Central memory CD8-positive, alpha-beta T cell (primary cell): Measurements from ENCODE around the gene CGB5.
"Not testable (repeated sequence)": the region's sequence is repeated elsewhere in the genome, so short reads cannot be mapped to it uniquely, and the experiment has no call there.

Experiments
- ATAC-seq: fragments of 150-1000 bp; cut with Tn5 transposase; replicated peaks from 2 replicates; pipeline ENCODE4 v1.10.0; 2022; ENCODE audit warnings: mild to moderate bottlenecking, moderate FRiP score, moderate number of reproducible peaks; ENCODE audit not compliant: poor library complexity, severe bottlenecking; ENCODE audit errors: extremely low read depth
- DNase-seq, 2 donors: peaks; one replicate each; pipeline ENCODE4 v3.0.0; 2021; ENCODE audit warnings: low spot score in 2 of 2
- H3K27ac Mint-ChIP-seq: one replicate; pipeline ENCODE4 v1.8.0; 2022; ENCODE audit warnings: low read depth, mild to moderate bottlenecking, moderate library complexity, mixed read lengths
- H3K27me3 Mint-ChIP-seq: one replicate; pipeline ENCODE4 v1.8.0; 2022; ENCODE audit warnings: mixed read lengths
- H3K36me3 Mint-ChIP-seq: one replicate; pipeline ENCODE4 v1.8.0; 2022; ENCODE audit warnings: mild to moderate bottlenecking, moderate library complexity, mixed read lengths; ENCODE audit not compliant: insufficient read depth
- H3K4me1 Mint-ChIP-seq: one replicate; pipeline ENCODE4 v1.8.0; 2022; ENCODE audit warnings: mixed read lengths
- H3K4me3 Mint-ChIP-seq: one replicate; pipeline ENCODE4 v1.8.0; 2022; ENCODE audit warnings: mild to moderate bottlenecking, moderate library complexity, mixed read lengths
- H3K9me3 Mint-ChIP-seq: one replicate; pipeline ENCODE4 v1.8.0; 2022; ENCODE audit warnings: mixed read lengths

CGB5 gene

DNA sequence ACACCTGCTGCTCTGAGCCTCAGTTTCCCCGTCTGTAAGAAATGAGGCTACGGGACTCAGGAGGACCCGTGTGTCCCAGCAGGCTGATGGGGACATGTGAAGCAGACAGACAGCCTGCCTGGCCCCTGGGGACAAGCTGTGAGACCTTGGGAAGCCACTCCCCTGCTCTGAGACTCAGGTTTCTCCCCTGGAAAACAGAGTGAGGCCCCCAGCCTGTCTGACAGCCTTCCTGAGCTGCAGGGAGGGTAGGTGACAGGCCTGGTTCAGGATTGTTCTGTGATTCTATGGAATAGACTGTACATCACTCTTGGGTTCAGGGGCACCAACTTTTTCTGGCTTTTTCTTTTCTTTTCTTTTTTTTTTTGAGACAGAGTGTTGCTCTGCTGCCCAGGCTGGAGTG lies 23.9 kb downstream of the CGB5 start:
- H3K36me3 Mint-ChIP-seq, result no peaks in the 10 kb centered on the region
- peaks cover 60% of the 10 kb centered on the region for H3K27me3 Mint-ChIP-seq
- no peaks in the 10 kb centered on the region for H3K9me3 Mint-ChIP-seq
- H3K27ac Mint-ChIP-seq, result no peak overlapping the region
- DNase-seq, result no peak
- peaks cover under 1% of the 10 kb centered on the region for H3K4me1 Mint-ChIP-seq
- H3K4me3 Mint-ChIP-seq, result no peak overlapping the region
- ATAC-seq, result no peak

DNA sequence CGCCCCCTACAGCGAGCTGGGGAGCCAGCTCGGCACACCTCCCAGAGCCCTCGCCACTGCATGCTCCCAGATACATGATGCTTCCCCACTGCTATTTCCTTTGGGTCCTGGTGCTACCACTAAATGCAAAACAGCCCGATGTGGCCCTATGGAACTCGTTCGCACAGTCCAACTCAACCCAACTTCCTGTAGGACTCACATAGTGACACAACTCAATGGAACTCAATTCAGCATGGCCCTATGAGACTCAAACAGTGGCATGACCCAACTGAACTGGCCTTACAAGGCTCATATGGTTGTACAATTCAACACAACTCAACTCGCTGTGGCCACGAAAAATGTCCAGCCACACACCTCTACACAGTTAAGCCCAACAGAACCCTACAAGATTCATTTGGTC lies 25.4 kb downstream of the CGB5 start:
- H3K4me3 Mint-ChIP-seq, result no peak overlapping the region
- no peak for DNase-seq
- H3K4me1 Mint-ChIP-seq, result peaks cover 12% of the 10 kb centered on the region
- H3K9me3 Mint-ChIP-seq, result no peaks in the 10 kb centered on the region
- H3K27ac Mint-ChIP-seq, result no peak overlapping the region
- peaks cover 2% of the 10 kb centered on the region for H3K36me3 Mint-ChIP-seq
- peaks cover 75% of the 10 kb centered on the region for H3K27me3 Mint-ChIP-seq
- ATAC-seq, result no peak

DNA sequence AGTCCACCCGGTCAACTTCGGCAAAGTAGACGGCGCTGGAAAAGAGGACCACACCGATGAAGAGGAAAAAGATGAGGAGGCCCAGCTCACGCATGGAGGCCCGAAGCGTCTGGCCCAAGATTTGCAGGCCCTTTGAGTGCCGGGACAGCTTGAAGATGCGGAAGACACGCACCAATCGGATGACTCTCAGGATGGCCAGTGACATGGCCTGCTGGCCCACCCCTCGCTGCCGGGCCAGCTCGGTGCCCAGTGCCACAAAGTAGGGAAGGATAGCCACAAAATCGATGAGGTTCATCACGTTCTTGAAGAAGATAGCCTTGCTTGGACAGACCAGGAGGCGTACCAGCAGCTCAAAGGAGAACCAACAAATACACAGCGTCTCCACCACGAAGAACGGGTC lies 26.8 kb downstream of the CGB5 start:
- ATAC-seq, result no peak
- no peak for DNase-seq
- Mint-ChIP-seq H3K4me1 (peaks cover 16% of the 10 kb centered on the region), H3K4me3 (no peak overlapping the region), H3K36me3 (peaks cover 2% of the 10 kb centered on the region), H3K9me3 (no peaks in the 10 kb centered on the region), H3K27ac (no peak overlapping the region), H3K27me3 (peaks cover 83% of the 10 kb centered on the region)

DNA sequence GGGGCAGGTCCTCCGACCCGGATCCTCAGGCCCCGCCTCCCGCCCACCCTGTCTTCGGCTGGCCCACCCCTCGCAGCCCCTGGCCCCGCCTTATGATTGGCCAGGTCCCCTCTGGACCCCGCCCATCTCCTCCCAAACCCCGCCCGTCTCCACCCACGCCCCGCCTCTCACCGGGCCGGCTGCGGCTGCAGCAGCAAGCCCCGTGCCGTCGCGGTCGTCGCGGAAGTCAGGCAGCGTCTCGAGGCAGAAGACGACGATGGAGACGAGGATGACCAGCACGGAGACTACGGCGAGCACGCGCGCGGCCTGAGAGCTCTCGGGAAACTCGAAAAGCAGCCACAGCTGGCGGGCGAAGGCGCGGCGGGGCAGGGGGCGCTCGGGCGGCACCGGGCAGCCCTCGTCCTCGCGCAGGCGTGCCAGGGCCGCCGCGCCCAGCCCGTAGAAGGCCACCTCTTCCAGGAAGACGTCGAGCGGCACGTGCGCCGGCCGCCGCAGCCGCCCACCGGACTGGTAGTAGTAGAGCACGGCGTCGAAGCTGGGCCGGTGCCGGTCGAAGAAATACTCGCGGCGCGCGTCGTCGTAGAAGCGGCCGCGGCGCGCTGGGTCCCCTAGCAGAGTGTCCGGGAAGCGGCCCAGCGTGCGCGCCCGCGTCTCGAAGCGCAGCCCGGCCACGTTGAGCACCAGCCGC lies 28.4 kb downstream of the CGB5 start:
- Mint-ChIP-seq H3K36me3 (peaks cover 4% of the 10 kb centered on the region), H3K27ac (no peak overlapping the region), H3K4me1 (peaks cover 17% of the 10 kb centered on the region), H3K4me3 (no peak overlapping the region), H3K27me3 (peaks cover 79% of the 10 kb centered on the region), H3K9me3 (no peaks in the 10 kb centered on the region)
- DNase-seq (no peak), ATAC-seq (no peak)

DNA sequence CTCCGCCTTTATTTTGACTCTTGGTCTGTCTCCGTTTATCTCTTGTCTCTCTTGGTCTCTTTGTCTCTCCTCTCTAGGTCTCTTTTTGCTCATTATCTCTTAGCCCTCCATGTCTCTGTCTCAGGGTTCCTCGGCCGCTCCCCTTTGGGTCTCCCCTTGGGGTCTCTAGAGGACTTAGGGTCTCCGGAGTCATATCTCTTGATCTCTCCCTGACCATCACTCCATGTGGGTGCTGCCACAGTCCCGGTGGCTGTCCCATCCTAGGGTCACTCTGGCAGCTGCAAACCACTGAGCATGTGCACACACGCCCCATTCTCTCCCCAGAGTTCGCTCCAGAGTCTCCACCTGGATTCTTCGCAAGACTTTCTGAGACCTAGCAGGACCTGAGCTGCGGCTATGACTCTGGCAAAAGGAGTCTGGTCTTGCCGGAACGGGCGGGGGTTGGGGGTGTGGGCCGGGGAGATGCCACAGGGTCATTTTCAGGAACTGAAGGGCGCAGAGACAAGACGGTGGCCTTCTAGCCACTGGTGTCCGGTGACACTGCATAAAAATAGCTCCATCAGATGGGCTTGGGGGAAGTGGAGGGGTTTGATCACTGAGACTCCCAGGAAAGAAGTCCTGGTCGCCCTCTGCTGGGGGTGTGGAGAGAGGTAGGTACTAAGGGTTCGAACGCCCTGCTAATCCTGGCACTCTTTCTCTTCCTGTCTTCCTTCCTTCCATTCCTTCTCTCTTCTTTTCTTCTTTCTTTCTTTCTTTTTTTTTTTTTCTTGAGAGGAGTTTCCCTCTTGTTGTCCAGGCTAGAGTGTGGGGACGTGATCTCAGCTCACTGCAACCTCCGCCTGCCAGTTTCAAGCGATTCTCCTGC lies 30.1 kb downstream of the CGB5 start:
- H3K27me3 Mint-ChIP-seq, result peaks cover 67% of the 10 kb centered on the region
- peaks cover 17% of the 10 kb centered on the region for H3K4me1 Mint-ChIP-seq
- H3K4me3 Mint-ChIP-seq, result peak overlapping the region; percentile 51
- H3K36me3 Mint-ChIP-seq, result peaks cover 4% of the 10 kb centered on the region
- H3K9me3 Mint-ChIP-seq, result no peaks in the 10 kb centered on the region
- no peak for ATAC-seq
- H3K27ac Mint-ChIP-seq, result no peak overlapping the region
- no peak for DNase-seq

DNA sequence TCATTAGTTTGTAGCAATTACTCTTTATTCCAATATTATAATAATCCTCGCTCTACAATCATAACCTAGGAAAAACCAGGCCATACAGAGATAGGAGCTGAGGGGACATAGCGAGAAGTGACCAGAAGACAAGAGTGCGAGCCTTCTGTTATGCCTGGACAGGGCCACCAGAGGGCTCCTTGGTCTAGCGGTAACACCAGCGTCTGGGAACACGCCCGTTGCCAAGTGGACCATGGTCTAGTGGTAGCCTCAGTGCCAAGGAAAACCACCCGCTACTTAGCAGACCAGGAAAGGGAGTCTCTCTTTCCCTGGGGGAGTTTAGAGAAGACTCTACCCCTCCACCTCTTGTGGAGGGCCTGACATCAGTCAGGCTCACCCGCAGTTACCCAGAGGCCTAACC lies 31.2 kb downstream of the CGB5 start:
- not testable (repeated sequence) for ATAC-seq, H3K9me3 Mint-ChIP-seq, H3K36me3 Mint-ChIP-seq, H3K4me3 Mint-ChIP-seq, H3K27ac Mint-ChIP-seq, DNase-seq
- Mint-ChIP-seq H3K4me1 (peaks cover 17% of the 10 kb centered on the region), H3K27me3 (peaks cover 56% of the 10 kb centered on the region)

DNA sequence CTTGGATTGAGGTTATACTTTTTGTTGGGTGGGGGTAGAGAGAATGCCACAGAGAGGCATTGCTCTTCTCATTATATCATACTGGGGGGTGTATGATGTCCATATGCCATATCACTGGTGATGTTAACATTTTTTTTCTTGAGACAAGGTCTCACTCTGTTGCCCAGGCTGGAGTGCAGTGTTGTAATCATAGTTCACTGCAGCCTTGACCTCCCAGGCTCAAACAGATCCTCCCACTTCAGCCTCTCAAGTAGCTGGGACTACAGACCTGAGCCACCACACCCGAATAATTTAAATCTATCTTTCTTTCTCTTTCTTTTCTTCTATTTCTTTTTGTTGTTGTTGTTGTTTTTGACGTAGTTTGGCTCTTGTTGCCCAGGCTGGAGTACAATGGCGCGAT lies 36.7 kb downstream of the CGB5 start:
- Mint-ChIP-seq H3K27me3 (peaks cover 12% of the 10 kb centered on the region), H3K9me3 (no peaks in the 10 kb centered on the region), H3K4me1 (peaks cover 7% of the 10 kb centered on the region), H3K27ac (no peak overlapping the region), H3K36me3 (peaks cover 8% of the 10 kb centered on the region), H3K4me3 (no peak overlapping the region)
- DNase-seq (no peak), ATAC-seq (no peak)

DNA sequence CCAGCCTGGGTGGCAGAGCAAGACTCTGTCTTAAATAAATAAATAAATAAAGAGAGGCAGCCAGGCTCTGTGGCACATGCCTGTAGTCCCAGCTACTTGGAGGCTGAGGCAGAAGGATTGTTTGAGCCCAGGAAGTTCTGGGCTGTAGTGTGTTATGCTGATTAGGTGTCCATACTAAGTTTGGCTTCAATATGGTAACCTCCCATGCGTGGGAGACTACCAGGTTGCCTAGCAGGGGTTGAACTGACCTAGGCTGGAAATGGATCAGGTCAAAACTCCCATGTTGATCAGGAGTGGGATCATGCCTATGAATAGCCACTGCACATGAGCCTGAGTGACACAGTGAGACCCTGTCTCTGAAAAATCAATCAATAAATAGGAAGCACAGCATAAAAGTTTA lies 37.6 kb downstream of the CGB5 start:
- no peak overlapping the region for H3K4me3 Mint-ChIP-seq
- no peaks in the 10 kb centered on the region for H3K9me3 Mint-ChIP-seq
- DNase-seq (no peak), ATAC-seq (no peak)
- H3K4me1 Mint-ChIP-seq, result peaks cover 9% of the 10 kb centered on the region
- no peak overlapping the region for H3K27ac Mint-ChIP-seq
- peaks cover 3% of the 10 kb centered on the region for H3K27me3 Mint-ChIP-seq
- H3K36me3 Mint-ChIP-seq, result peaks cover 15% of the 10 kb centered on the region

DNA sequence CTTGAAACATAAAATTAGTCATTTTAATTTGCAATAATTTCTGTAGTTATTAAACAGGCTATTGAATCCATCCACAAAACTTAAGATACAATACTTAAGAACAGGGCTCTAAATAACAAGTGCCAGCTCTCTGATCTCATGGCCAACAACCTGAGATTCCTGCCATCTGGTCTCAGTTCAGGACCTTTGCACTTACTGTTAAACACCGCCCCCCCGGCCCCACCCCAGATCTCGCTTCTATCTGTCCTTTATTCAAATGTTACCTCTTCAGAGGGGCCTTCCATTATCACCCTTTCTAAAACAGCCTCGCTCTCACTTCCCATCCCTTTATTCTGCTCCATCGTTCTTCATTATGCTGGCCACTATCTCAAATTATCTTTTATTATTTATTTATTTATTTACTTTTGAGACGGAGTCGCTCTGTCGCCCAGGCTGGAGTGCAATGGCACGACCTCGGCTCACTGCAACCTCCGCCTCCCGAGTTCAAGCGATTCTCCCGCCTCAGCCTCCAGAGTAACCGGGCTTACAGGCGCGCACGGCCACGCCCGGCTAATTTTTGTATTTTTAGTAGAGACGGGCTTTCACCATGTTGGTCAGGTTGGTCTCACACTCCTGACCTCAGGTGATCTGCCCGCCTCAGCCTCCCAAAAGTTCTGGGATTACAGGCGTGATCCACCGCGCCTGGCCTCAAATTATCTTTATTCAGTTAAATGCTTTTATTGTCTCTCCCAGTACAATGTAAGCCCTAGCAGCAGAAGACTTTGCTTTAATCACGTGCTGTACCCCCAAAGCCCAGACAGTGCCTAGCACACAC lies 40.8 kb downstream of the CGB5 start:
- H3K4me3 Mint-ChIP-seq, result peak overlapping the region; percentile 94

DNA sequence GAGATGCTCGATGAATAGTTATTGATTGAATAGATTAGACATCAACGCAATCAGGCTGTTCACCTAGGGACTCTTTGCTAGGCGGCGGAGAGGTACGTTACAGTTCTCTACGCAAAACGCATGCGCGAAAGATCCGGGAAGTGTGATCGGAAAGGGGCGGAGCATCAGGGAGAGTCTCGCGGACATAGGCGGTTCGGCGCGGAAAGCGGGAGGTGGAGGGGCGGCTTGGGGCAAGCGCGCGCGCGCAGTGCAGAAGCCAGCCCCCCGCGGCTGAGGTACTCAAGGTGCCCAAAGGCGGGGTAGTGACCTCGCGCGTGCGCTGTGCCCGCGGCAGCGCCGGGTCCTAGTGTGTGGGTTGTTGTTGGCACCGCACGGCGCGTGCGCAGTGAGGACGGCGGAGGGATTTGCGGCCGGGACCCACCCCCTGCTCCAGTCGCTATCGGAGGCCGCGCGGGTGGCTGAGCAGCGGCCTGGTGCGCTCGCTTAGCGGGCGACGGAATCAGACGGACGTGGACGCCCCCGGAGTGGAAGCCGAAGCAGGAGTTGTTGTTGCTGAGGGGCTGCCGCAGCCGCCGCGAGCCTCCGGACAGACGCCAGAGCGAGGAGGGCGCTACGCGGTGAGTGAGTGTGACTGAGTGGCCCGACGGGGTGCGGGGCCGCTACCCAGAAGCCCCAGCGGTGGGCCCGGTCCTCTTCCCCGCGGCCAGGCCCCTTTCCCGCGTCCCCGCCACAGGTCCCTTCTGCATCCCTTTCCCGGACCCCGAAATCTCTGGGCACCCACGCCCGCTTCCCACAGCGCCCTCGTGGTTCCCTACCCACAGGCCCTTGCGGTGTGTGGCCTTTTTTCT lies 41.6 kb downstream of the CGB5 start, which contains the start of gene SNRNP70:
Gene SNRNP70 (plus strand): TSS at position 432 of the 848 bp plus-strand sequence. CDS start 964 bp downstream, outside the sequence.
- H3K4me3 Mint-ChIP-seq, result peak within 1 kb of the TSS; percentile 94
- peak; percentile 93 for ATAC-seq

More for the DNA sequence above, 40.8 kb downstream of the CGB5 start:
- H3K27ac Mint-ChIP-seq, result peak overlapping the region; percentile 96
- H3K4me1 Mint-ChIP-seq, result peaks cover 27% of the 10 kb centered on the region
- H3K36me3 Mint-ChIP-seq, result peaks cover 28% of the 10 kb centered on the region
- peak in 1 of 2 donors; percentile 24 for DNase-seq
- H3K9me3 Mint-ChIP-seq, result no peaks in the 10 kb centered on the region
- no peaks in the 10 kb centered on the region for H3K27me3 Mint-ChIP-seq
- no peak for ATAC-seq

DNA sequence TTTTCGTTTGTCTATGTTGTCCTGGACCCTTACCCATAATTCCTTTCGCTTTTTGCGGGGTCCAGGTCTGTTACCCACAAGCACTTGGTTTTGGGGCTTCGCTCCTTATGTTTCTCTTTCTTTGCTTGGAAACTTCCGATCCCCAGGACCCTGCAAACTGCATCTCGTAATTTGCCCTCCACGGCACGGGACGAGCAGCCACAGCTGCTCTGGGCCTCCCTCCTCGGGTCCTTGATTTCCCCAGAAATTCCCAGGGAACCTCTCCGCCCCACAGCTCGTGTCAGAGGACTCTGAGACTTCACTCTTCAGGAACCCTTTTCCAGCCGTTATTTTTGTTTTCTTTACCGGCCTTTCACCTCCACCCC lies 42.2 kb downstream of the CGB5 start:
- Mint-ChIP-seq H3K36me3 (peaks cover 40% of the 10 kb centered on the region), H3K27me3 (no peaks in the 10 kb centered on the region), H3K4me1 (peaks cover 37% of the 10 kb centered on the region), H3K4me3 (peak overlapping the region; percentile 94), H3K9me3 (no peaks in the 10 kb centered on the region), H3K27ac (peak overlapping the region; percentile 96)
- no peak for ATAC-seq
- no peak for DNase-seq

More for the DNA sequence above, 41.6 kb downstream of the CGB5 start, which contains the start of gene SNRNP70:
- peaks cover 31% of the 10 kb centered on the region for H3K4me1 Mint-ChIP-seq
- peak; percentile 98 to 99 for DNase-seq
- peak within 1 kb of the TSS; percentile 96 for H3K27ac Mint-ChIP-seq
- H3K36me3 Mint-ChIP-seq, result peaks cover 34% of the 10 kb centered on the region
- H3K9me3 Mint-ChIP-seq, result no peaks in the 10 kb centered on the region
- H3K27me3 Mint-ChIP-seq, result no peaks in the 10 kb centered on the region

DNA sequence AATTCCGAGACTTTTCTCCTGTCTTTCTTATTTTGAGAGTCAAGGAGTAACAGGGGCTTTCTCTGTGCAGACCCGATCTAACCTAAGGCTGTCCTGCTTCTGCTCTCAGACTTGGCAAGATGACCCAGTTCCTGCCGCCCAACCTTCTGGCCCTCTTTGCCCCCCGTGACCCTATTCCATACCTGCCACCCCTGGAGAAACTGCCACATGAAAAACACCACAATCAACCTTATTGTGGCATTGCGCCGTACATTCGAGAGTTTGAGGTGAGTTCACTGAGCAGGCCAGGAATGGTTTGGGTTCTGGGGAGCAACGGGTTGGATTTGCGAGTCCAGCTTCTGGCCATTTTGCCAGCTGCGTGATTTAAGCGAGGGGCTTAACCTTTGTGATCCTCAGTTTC lies 42.6 kb downstream of the CGB5 start:
- Mint-ChIP-seq H3K9me3 (no peaks in the 10 kb centered on the region), H3K4me3 (peak overlapping the region; percentile 94), H3K36me3 (peaks cover 44% of the 10 kb centered on the region), H3K27ac (peak overlapping the region; percentile 96), H3K27me3 (no peaks in the 10 kb centered on the region), H3K4me1 (peaks cover 41% of the 10 kb centered on the region)
- no peak for DNase-seq
- ATAC-seq, result no peak
